Thyroid gland (tissue), 4 donors: ENCODE results near the gene SAMD4A. TPM values are rescaled to one million over a fixed set of nuclear protein-coding genes. Genes with fewer than 3 reads are reported as not detected.

Experiments
- DNase-seq, 2 donors: peaks; one replicate each; pipeline ENCODE4 v3.0.0-alpha.2; 2019
- H3K27ac ChIP-seq, 3 donors: fragments of 200-600 bp; sonication (generic); 1 replicate in 2 of 3; 2 replicates in 1 of 3; pipeline ENCODE4 v1.5.1; 2016 to 2019; ENCODE audit warnings: mild to moderate bottlenecking in 1 of 3, moderate library complexity in 1 of 3
- H3K27me3 ChIP-seq: fragments of 200-600 bp; sonication (generic); one replicate; pipeline ENCODE4 v1.5.1; 2019
- H3K36me3 ChIP-seq, 2 donors: fragments of 200-600 bp; sonication (generic); one replicate each; pipeline ENCODE4 v1.5.1; 2016 to 2019
- H3K4me1 ChIP-seq, 2 donors: fragments of 200-600 bp; sonication (generic); one replicate each; pipeline ENCODE4 v1.5.1; 2017 to 2019
- H3K4me3 ChIP-seq, 3 donors: fragments of 200-600 bp; sonication (generic); replicated peaks in 1 of 3; 1 replicate in 2 of 3; 2 replicates in 1 of 3; pipeline ENCODE4 v1.5.1; 2016; ENCODE audit warnings: mild to moderate bottlenecking in 1 of 3
- H3K9me3 ChIP-seq: fragments of 200-600 bp; sonication (generic); one replicate; pipeline ENCODE4 v1.5.1; 2017
- CTCF ChIP-seq, 6 experiments: fragments of 200-600 bp in 3 of 6; fragments of 450-650 bp in 3 of 6; sonication (generic) in 3 of 6; IDR thresholded peaks; one replicate each; pipeline ENCODE4 v1.5.1; 2016 to 2019; ENCODE audit warnings: antibody characterized with exemption in 6 of 6, mild to moderate bottlenecking in 2 of 6, inconsistent platforms in 1 of 6, moderate library complexity in 1 of 6
- POLR2A ChIP-seq, 2 donors: fragments of 450-650 bp; IDR thresholded peaks; one replicate each; pipeline ENCODE4 v1.6.1; 2017; ENCODE audit warnings: antibody characterized with exemption in 2 of 2, mild to moderate bottlenecking in 2 of 2, moderate library complexity in 1 of 2
- WGBS, 2 donors: methylation state at CpG; one replicate each; pipeline ENCODE4 v1.1.5; 2017; 5-methylcytosine and 5-hydroxymethylcytosine counted together
- intact Hi-C: fragments of 100-400 bp; cut with DNase I; formaldehyde crosslinking; loops from one replicate; pipeline ENCODE4 v1.15.1; 2023
- total RNA-seq, 4 donors: library from RNA; depleted of rRNA; stranded (reverse); fragments of >200 nt; gene quantifications; one replicate each; pipeline ENCODE4 v1.2.3, GENCODE V29; 2016

The SAMD4A gene
- total RNA-seq, 4 donors from 2014 or later: 12.6 to 32.7 (median 17.6) TPM

- TF ChIP-seq POLR2A (IDR thresholded peaks at IDR 0.05) (no peak), CTCF (IDR thresholded peaks at IDR 0.05) (no peak)
- 79 to 84% methylated on average over 8 of the region's 8 CpGs for WGBS, 2 donors
- Histone ChIP-seq H3K4me1 (no peaks in the 10 kb centered on the region), H3K9me3 (no peaks in the 10 kb centered on the region), H3K27ac (no peak overlapping the region), H3K27me3 (no peaks in the 10 kb centered on the region), H3K4me3 (no peak overlapping the region), H3K36me3 (no peaks in the 10 kb centered on the region)
- DNase-seq: peak; percentile 25 to 32
- intact Hi-C loops: no loop called here
Observed at GRCh38 chr14:54637270-54638134, 70.6 kb downstream of the SAMD4A start.

- intact Hi-C loops: no loop called here
- H3K9me3 ChIP-seq: no peaks in the 10 kb centered on the region
- H3K4me3 ChIP-seq: no peak overlapping the region
- 75 to 83% methylated on average over 6 of the region's 6 CpGs for WGBS, 2 donors
- H3K4me1 ChIP-seq: peaks cover 0 to 6% of the 10 kb centered on the region in 2 donors
- DNase-seq: no peak
- TF ChIP-seq POLR2A (IDR thresholded peaks at IDR 0.05) (no peak), CTCF (IDR thresholded peaks at IDR 0.05) (no peak)
- no peaks in the 10 kb centered on the region for H3K36me3 ChIP-seq
- H3K27ac ChIP-seq: no peak overlapping the region
- no peaks in the 10 kb centered on the region for H3K27me3 ChIP-seq
Observed at GRCh38 chr14:54638135-54638446, 71.2 kb downstream of the SAMD4A start.

GRCh38 chr14:54639611-54640010 is 72.7 kb downstream of the SAMD4A start:
- H3K36me3 ChIP-seq: no peaks in the 10 kb centered on the region
- intact Hi-C loops: loop anchor here (5.0 kb wide), 1 partner anchor 138 kb away; no protein-coding TSS in a partner anchor
- no peak overlapping the region for H3K4me3 ChIP-seq
- peaks cover 0 to 9% of the 10 kb centered on the region in 2 donors for H3K4me1 ChIP-seq
- DNase-seq: no peak
- TF ChIP-seq POLR2A (IDR thresholded peaks at IDR 0.05): no peak
- TF ChIP-seq CTCF (IDR thresholded peaks at IDR 0.05): no peak
- no peak overlapping the region for H3K27ac ChIP-seq
- no peaks in the 10 kb centered on the region for H3K9me3 ChIP-seq
- 88 to 93% methylated on average over 2 of the region's 2 CpGs for WGBS, 2 donors
- H3K27me3 ChIP-seq: no peaks in the 10 kb centered on the region

- Histone ChIP-seq H3K36me3 (no peaks in the 10 kb centered on the region), H3K9me3 (no peaks in the 10 kb centered on the region), H3K4me1 (peaks cover 2 to 9% of the 10 kb centered on the region in 2 donors), H3K4me3 (no peak overlapping the region), H3K27me3 (no peaks in the 10 kb centered on the region), H3K27ac (no peak overlapping the region)
- TF ChIP-seq CTCF (IDR thresholded peaks at IDR 0.05) (no peak), POLR2A (IDR thresholded peaks at IDR 0.05) (no peak)
- WGBS, 2 donors: 76 to 85% methylated on average over 8 of the region's 8 CpGs
- intact Hi-C loops: loop anchor here (5.0 kb wide), 1 partner anchor 137 kb away; no protein-coding TSS in a partner anchor
- no peak for DNase-seq
Observed at GRCh38 chr14:54640506-54640905, 73.6 kb downstream of the SAMD4A start.

GRCh38 chr14:54642121-54642520 is 75.2 kb downstream of the SAMD4A start:
- no peak overlapping the region for H3K4me3 ChIP-seq
- no peaks in the 10 kb centered on the region for H3K27me3 ChIP-seq
- WGBS, 2 donors: 46 to 79% methylated on average over 2 of the region's 2 CpGs
- DNase-seq: no peak
- no peaks in the 10 kb centered on the region for H3K9me3 ChIP-seq
- peaks cover 6 to 17% of the 10 kb centered on the region in 2 donors for H3K4me1 ChIP-seq
- H3K27ac ChIP-seq: no peak overlapping the region
- intact Hi-C loops: loop anchor here (5.0 kb wide), 1 partner anchor 135 kb away; no protein-coding TSS in a partner anchor
- no peak for TF ChIP-seq POLR2A (IDR thresholded peaks at IDR 0.05)
- TF ChIP-seq CTCF (IDR thresholded peaks at IDR 0.05): no peak
- H3K36me3 ChIP-seq: no peaks in the 10 kb centered on the region
